ENCODE measurements around the gene UBALD2. TPM values are rescaled to one million over a fixed set of nuclear protein-coding genes. Genes with fewer than 3 reads are reported as not detected.
A peak's percentile ranks its signal among the peaks of the same experiment; 100 is the strongest.

UBALD2 gene
- total RNA-seq, 1 donor = 5.1 TPM

- H3K27ac ChIP-seq (ENCODE audit: low read depth, low read length) = no peak overlapping the region
- TF ChIP-seq, protein P1, sequence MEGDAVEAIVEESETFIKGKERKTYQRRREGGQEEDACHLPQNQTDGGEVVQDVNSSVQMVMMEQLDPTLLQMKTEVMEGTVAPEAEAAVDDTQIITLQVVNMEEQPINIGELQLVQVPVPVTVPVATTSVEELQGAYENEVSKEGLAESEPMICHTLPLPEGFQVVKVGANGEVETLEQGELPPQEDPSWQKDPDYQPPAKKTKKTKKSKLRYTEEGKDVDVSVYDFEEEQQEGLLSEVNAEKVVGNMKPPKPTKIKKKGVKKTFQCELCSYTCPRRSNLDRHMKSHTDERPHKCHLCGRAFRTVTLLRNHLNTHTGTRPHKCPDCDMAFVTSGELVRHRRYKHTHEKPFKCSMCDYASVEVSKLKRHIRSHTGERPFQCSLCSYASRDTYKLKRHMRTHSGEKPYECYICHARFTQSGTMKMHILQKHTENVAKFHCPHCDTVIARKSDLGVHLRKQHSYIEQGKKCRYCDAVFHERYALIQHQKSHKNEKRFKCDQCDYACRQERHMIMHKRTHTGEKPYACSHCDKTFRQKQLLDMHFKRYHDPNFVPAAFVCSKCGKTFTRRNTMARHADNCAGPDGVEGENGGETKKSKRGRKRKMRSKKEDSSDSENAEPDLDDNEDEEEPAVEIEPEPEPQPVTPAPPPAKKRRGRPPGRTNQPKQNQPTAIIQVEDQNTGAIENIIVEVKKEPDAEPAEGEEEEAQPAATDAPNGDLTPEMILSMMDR (IDR thresholded peaks at IDR 0.05; ENCODE audit: extremely low read depth, low read depth, low read length) = no peak
- peaks cover 5% of the 10 kb centered on the region for H3K4me1 ChIP-seq (ENCODE audit: insufficient read depth, low read length)
- no peaks in the 10 kb centered on the region for H3K79me2 ChIP-seq (ENCODE audit: insufficient read depth, low read length)
- H3K4me2 ChIP-seq (ENCODE audit: insufficient read depth, low read length) = no peak overlapping the region
- H3K9me3 ChIP-seq (ENCODE audit: low read depth, low read length) = no peaks in the 10 kb centered on the region
- no peaks in the 10 kb centered on the region for H3K27me3 ChIP-seq (ENCODE audit: insufficient read depth, low read length)
- peak; percentile 81 for DNase-seq (ENCODE audit: insufficient read length, low spot score, missing footprints)
- no peaks in the 10 kb centered on the region for H4K20me1 ChIP-seq (ENCODE audit: insufficient read depth, low read length)
- H2AFZ ChIP-seq (ENCODE audit: low read length) = no peak overlapping the region
- H3K4me3 ChIP-seq (ENCODE audit: insufficient read depth, low read length) = no peak overlapping the region
- H3K36me3 ChIP-seq (ENCODE audit: insufficient read depth, low read length) = no peaks in the 10 kb centered on the region
Measured at GRCh38 chr17:76276461-76277299, 11.5 kb downstream of the UBALD2 start.

GRCh38 chr17:76277300-76278267 lies 12.4 kb downstream of the UBALD2 start:
- Histone ChIP-seq H3K79me2 (ENCODE audit: insufficient read depth, low read length) (no peaks in the 10 kb centered on the region), H3K4me2 (ENCODE audit: insufficient read depth, low read length) (no peak overlapping the region), H3K36me3 (ENCODE audit: insufficient read depth, low read length) (no peaks in the 10 kb centered on the region), H3K27me3 (ENCODE audit: insufficient read depth, low read length) (no peaks in the 10 kb centered on the region), H3K27ac (ENCODE audit: low read depth, low read length) (no peak overlapping the region), H2AFZ (ENCODE audit: low read length) (no peak overlapping the region), H3K4me3 (ENCODE audit: insufficient read depth, low read length) (no peak overlapping the region), H3K4me1 (ENCODE audit: insufficient read depth, low read length) (peaks cover 5% of the 10 kb centered on the region), H3K9me3 (ENCODE audit: low read depth, low read length) (no peaks in the 10 kb centered on the region), H4K20me1 (ENCODE audit: insufficient read depth, low read length) (no peaks in the 10 kb centered on the region)
- peak; percentile 71 for DNase-seq (ENCODE audit: insufficient read length, low spot score, missing footprints)
- TF ChIP-seq, protein P1 (IDR thresholded peaks at IDR 0.05; ENCODE audit: extremely low read depth, low read depth, low read length) = no peak

- TF ChIP-seq, protein P1 (IDR thresholded peaks at IDR 0.05; ENCODE audit: extremely low read depth, low read depth, low read length) = no peak
- no peaks in the 10 kb centered on the region for H3K9me3 ChIP-seq (ENCODE audit: low read depth, low read length)
- H3K79me2 ChIP-seq (ENCODE audit: insufficient read depth, low read length) = no peaks in the 10 kb centered on the region
- H3K4me2 ChIP-seq (ENCODE audit: insufficient read depth, low read length) = no peak overlapping the region
- no peak overlapping the region for H2AFZ ChIP-seq (ENCODE audit: low read length)
- H3K36me3 ChIP-seq (ENCODE audit: insufficient read depth, low read length) = no peaks in the 10 kb centered on the region
- no peak overlapping the region for H3K4me3 ChIP-seq (ENCODE audit: insufficient read depth, low read length)
- H3K27me3 ChIP-seq (ENCODE audit: insufficient read depth, low read length) = no peaks in the 10 kb centered on the region
- DNase-seq (ENCODE audit: insufficient read length, low spot score, missing footprints) = peak; percentile 45
- H4K20me1 ChIP-seq (ENCODE audit: insufficient read depth, low read length) = no peaks in the 10 kb centered on the region
- H3K4me1 ChIP-seq (ENCODE audit: insufficient read depth, low read length) = peaks cover 5% of the 10 kb centered on the region
- no peak overlapping the region for H3K27ac ChIP-seq (ENCODE audit: low read depth, low read length)
Measured at GRCh38 chr17:76278268-76278908, 13.2 kb downstream of the UBALD2 start.
